HG03175 (cell line): ENCODE results near the gene DLG1.
"Not testable (repeated sequence)": the region's sequence is repeated elsewhere in the genome, so short reads cannot be mapped to it uniquely, and the experiment has no call there.

Experiments
- ATAC-seq: cut with Tn5 transposase; IDR thresholded peaks from one replicate; pipeline ENCODE4 v1.9.1; 2021; ENCODE audit warnings: mild to moderate bottlenecking, moderate library complexity; ENCODE audit not compliant: unreplicated experiment

DLG1 gene

DNA sequence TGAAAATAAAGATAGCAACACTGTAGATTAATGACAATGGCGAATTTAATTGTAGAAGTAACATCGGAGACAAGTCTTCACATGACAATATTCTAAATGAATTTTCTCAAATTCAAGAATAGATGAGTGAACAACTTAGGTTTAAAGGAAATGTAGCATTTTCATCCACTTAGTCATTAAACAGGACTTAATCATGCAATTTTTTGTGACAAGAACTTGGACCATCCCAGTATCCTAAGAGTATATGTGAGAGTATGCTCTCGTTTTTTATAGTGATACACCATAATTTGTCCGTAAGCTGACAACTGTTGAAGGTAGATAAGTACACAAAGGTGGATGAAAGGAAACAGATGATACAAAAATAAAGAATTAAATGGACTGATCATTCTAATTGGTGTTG is 81.5 kb downstream of the DLG1 start:
- no peak for ATAC-seq

DNA sequence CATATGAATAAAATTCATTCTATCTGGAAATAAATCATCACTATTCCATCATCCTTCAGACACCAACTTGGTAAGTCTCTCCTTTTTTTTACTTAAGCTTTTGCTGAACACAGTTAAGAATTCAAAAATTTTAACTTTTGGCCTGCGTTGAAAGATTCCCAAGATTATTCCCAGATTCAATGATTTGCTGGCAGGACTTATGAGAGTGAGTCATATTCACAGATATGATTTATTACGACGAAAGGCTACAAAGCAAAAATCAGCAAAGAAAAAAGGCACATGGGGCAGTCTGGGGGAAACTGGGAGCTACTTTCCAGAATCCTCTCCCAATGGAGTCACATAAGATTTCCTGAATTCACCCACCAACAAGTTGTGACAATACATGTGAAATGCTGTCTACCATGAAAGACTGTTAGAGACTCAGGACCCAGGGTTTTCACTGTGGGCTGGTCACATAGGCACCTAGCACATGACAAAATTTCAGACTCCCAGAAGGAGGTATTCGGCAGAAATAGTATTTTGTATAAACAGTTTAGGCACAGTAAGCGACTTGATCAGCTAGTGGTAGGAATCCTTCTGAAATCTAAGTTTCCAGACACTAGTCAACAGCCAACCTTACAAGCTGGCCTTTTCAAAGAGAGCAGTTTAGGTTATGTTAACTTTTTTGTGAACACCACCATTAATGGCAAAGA is 82.1 kb downstream of the DLG1 start:
- ATAC-seq, result no peak

DNA sequence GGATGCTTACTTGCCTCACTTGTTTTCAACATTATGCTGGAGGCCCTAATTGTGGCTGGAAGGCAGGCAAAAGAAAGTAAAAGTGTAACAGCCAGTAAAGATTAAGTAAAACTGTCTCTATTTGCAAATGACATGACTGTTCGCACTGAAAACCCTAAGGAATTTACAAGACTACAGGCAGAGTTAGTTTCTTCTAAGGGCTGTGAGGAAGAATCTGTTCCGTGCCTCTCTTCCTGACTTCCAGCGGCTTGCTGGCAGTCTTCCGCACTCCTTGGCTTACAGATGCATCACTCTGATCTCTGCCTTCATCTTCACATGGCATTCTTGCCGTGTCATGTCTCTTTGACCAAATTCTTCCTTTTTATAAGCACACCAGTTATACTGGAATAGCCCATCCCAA is 86.1 kb downstream of the DLG1 start:
- no peak for ATAC-seq

DNA sequence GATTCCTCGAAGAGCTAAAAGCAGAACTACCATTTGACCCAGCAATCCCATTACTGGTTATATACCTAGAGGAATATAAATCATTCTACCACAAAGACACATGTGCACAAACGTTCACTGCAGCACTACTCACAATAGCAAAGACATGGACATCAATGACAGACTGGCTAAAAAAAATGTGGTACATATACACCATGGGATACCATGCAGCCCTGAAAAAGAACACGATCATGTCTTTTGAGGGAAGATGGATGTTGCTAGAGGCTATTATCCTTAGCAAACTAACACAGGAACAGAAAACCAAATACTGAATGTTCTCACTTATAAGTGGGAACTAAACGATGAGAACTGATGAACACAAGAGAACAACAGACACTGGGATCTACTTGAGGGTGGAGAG is 86.7 kb downstream of the DLG1 start:
- ATAC-seq, result not testable (repeated sequence)

DNA sequence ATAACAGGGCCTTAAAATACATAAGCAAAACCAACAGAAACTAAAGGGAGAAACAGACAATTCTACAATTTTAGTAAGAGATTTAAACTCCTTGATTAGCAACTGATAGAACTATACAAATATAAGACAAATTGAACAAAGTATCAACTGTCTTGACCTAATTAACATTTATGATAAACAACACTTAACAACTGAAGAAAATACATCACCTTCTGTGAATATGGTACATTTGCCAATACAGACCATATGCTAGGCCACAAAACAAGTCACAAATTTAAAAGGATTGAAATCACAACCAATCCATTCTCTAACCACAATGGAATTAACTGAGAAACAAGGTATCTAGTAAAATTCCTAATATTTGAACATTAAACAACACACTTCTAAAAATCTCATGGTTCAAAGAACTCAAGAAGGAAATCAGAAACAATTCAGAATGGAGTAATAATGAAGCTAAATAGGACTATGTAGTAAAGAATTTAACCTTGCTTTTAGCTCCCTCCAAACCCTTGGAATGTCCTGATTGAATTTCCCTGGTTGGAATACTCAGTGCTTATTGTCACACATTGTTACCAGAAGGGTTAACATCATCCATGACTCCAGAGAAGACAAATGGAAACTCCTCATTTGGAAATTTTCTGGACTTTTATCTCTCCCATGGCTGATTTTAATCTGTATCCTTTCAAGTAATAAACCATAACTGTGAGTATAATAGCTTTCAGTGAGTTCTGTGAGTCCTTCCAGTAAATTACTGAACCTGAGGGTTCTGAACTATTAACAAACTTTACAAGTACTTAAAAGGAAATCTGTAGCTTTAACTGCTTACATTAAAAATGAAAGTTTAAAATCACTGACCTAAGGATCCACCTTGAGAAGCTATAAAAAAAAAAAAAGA is 88.8 kb downstream of the DLG1 start:
- no peak for ATAC-seq

DNA sequence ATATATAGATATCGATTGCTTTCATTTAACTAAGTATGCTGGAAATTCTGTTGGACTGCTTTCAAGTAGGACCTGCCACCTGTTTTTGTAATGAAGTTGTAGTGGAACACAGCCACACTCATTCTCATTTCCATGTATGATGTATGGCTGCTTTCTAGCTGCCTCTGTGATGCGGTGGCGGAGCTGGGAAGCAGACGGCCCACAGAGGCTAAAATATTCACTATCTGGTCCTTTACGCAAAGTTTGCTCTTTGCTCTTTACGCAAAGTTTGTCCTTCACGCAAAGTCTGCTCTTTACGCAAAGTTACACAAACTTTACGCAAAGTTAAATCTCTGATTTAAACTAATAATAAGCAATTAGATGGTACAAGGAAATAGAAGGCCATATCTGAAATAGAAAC is 91.5 kb downstream of the DLG1 start:
- no peak for ATAC-seq

DNA sequence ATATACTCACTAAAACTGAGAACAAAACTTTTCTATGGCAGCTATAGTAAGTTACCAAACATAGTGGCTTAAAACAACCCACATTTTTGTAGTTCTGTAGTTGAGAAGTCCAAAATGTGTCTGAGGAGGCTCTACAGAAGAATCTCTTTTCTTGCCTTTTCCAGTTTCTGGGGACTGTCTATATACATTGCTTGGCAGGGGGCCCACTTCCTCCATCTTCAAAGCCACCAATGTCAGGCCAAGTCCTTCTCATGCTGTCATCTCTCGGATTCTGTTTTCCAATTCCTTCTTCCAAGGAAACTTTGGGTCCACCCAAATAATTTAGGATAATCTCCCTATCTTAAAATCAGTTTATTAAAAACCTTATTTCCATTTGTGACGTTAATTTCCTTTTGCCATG is 92.7 kb downstream of the DLG1 start:
- ATAC-seq, result no peak

DNA sequence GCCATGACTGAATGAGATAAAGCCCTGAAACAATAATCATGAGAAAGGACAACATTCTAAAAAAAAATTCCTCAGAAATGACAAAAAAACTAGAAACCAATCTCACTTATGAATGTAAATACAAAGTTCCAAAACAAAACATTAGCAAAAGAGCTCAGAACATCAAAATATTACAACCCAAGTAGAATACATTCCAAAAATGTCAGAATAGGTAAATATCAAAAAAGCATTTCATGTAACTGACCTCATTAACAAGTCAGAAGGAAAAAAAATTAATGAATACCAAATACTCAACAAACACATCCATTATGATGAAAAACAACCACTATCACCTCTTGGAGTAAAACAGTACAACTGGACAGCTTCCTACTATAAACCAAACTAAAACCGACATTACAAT is 93.1 kb downstream of the DLG1 start:
- no peak for ATAC-seq

DNA sequence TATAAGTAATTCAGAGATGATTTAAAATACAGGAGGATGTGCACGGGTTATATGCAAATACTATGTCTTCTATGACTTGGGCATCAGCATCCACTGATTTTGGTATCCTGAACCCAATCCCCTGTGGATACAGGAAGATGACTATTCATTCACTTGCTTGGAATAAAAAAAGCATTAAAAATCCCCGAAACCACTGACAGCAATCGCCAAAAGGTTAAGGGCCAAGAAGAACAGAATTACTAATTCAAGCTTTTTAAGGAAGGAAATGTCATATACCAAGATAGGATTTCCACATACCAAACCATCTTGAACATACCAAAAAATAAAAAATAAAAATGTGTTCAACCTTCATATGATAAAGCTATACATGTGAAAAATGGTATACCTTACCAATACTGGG is 93.7 kb downstream of the DLG1 start:
- ATAC-seq, result no peak

DNA sequence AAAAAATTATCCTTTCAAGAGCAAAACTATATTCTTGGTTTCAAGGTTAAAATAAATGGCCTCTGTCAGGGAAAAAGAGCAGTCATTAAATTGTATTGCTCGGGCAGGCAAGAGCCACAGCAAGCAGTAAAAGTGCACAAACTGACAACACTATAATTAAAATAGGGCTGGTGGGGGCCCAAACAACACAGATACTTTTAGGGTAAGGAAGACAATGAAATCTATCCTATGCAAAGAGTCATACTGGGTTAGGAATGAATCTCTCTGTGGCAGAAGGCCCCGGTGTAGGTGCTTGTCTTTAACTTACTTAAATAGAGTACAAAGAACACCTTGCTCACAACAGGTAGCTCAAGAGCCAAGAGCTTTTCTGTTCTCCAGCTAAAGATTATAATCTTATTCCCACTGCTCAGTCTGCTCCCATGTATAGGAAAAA is 94.7 kb downstream of the DLG1 start:
- ATAC-seq, result no peak

DNA sequence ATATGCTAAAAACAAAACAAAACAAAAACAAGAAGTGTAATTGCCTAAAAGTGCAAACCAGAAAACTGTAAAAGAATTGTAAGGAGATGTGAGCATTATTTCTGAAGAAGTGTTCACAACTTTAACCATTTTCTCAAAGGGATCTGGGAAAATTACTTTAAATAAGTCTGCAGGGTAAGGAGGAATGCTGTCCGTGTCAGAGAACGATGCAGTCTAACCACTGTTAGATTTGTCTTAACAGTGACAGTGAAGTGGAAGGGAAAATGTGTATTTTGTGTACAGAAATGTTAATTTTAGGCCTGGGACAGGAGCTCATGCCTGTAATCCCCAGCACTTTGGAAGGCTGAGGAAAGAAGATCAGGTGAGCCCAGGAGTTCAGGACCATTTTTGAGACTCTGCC is 95.7 kb downstream of the DLG1 start:
- no peak for ATAC-seq

DNA sequence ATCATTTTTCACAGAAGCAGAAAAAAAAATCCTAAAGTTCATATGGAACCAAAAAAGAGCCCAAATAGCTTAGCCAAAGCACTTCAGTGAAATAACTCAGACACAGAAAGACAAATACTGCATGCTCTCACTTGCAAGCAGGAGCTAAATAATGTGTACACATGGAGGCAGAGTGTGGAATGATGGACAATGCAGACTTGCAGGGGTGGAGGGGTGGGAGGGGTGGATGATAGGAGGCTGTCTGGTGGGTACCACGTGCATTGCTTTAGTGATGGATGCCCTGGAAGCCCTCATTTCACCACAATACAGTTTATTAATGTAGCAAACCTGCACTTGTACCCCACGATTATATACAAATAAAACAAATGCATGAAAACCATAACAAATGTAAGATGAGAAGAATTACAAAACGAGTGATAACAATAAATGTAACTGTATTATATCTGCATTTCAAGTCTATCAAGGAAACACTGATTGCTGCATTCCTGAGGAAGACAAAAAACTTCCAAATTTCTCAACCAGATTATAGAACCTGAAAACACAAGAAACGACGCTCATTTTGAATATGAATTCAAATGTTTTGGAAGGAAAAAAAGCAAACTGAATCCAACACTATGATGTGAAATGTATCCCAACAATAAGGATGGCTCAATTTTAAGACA is 96.5 kb downstream of the DLG1 start:
- no peak for ATAC-seq

DNA sequence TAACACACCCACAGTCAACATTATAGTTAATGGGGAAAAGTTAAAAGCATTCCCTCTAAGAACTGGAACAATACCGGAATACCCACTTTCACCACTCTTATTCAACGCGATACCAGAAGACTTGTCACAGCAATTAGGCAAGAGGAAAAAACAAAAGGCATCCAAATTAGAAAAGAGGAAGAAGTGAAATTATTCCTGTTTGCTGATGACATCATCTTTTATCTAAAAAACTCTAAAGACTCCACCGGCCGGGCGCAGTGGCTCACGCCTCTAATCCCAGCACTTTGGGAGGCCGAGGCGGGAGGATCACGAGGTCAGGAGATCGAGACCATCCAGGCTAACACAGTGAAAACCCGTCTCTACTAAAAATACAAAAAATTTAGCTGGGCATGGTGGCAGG is 97.6 kb downstream of the DLG1 start:
- ATAC-seq, result not testable (repeated sequence)

DNA sequence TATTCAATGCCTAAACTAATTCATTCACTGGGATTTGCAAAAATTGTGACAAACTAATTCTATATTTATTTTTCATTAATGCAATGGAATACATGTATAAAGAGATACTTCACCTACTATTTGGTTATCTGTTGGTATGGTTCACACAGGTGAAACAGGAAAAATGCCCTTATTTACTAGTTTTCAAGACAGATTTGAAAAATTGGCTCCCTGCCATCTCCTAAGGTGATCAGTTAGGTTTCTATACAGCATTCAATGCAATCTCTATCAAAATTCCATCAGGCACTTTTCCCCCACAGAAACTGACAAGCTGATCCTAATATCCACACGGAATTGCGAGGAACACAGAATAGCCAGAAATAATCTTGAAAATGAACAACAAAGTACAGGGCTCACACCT is 101.1 kb downstream of the DLG1 start:
- no peak for ATAC-seq

DNA sequence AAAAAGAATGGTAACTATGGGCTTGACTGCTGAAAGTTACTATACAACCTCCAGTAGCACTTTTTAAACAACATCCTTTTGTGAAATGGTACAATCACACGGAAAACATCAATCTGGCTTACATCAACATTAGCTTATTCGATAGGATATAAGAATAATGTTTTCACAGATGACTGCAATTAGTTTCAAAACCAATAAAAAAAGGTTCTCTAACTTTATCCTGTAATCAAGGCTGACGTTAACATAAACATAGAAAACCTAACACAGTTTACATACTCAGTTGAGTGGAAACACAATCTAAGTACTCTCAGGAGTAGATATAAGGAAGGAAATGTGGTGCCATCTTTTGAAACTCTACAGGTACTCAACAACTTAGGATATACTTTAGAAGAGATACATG is 102.2 kb downstream of the DLG1 start:
- ATAC-seq, result no peak

DNA sequence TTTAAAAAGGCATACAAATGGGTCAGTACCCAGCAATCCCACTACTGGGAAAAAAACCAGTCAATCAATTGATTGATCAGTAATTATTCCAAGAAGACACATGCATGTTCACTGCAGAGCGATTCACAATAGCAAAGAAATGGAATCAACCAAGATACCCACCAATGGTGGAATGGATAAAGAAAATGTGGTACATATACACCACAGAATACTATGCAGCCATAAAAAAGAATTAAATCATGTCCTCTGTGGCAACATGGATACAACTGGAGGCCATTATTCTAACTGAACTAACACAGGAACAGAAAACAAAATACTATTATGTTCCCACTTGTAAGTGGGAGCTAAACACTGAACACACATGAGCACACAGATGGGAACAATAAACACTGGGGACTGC is 103.1 kb downstream of the DLG1 start:
- no peak for ATAC-seq

DNA sequence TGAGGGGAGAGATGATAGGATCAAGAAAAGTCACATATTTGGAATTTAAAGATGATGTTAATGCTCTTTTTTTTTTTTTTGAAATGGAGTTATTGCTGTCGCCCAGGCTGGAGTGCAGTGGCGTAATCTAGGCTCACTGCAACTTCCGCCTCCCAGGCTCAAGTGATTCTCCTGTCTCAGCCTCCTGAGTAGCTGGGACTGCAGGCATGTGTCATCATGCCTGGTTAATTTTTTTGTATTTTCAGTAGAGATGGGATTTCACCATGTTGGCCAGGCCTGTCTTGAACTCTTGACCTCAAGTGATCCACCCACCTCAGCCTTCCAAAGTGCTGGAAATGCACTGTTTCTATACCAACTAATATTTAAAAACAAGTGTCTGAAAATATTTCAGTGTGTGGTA is 104.7 kb downstream of the DLG1 start:
- not testable (repeated sequence) for ATAC-seq

DNA sequence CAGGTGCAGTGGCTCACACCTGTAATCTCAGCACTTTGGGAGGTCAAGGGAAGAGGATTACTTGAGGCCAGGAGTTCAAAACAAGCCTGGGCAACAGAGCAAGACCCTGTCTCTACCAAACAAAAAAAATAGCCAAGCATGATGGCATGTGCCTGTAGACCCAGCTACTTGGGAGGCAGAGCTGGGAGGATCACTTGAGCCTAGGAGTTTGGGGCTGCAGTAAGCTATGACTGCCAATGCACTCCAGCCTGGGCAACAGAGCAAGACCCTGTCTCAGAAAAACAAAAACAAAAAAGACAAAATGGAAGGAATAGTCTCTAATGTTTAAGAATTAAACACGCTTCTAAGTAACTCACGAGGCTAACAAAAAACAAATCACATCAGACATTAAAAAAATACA is 106.5 kb downstream of the DLG1 start:
- no peak for ATAC-seq

DNA sequence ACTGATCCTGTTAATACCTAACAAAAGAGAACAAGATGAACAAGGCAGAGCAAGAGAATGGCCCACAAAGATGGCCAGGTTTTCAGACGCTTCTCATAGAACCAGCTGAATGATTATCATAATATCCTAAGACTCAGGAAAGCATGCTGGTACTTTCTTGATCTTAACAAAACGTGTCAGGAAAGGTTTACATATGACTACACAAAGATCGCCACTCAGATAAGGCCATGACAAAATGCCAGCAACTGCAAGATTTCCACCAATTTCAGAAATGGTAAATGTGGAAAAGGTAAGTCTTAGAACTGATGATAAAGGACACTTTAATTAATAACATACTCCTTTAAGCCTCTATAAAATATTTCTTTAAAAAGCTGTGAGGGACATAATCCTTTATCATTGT is 108.8 kb downstream of the DLG1 start:
- ATAC-seq, result no peak

DNA sequence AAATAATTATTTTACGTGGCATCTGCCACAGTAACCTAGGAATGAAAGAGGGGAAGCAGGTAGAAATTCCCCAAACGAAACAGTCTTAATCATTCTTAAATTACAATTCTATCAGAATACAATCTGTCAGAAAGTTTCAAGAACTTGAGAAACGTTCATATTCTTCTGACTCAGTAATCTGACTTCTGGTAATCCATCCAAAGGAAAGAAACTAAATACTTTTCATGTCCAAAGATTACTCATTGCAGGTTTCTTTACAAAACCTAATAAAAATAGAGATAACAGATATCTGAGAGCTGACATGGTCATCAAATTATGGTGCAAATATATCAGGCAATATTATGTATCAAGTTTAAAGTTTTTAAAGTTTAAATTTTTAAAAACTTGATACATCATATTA is 109.4 kb downstream of the DLG1 start:
- no peak for ATAC-seq

DNA sequence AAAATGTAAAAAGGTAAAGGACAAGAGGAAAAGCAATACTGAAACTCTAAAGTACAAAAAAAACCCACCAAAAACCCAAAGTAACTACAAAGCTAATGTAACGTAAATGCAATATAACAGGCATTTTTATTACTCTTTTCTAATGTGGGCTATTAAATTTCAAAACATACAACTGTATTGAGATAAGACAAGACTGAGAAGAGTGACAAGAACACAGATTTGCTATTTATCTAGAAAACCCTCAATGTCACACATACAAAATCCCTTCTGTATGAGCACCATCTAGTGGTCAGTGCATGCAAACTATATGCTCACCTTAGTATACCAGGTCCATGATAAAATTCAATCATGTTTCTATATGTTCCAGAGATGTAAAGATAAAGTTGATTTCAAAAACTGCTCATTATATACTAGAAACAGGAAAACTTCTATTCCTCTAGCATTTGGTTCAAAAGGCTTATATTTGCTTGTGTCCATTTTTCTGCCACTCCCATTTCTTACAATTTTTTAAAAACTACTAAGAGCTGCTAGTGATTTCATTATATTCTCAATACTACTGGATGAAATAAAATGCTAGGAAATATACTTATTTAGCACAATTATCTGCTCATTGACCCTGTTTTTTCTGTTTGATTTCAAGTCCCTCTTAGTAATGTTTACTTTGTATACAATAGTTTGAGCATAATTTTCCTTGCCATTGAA is 111.4 kb downstream of the DLG1 start:
- ATAC-seq, result peak; percentile 55
